Keratinocyte (primary cell): Measurements from ENCODE around the gene IDH3B. TPM values are rescaled to one million over a fixed set of nuclear protein-coding genes. Genes with fewer than 3 reads are reported as not detected.

Experiments used
- DNase-seq: peaks from one replicate; pipeline ENCODE4 v3.0.0-alpha.2; 2011; ENCODE audit warnings: low read depth, missing footprints, low spot score
- FAIRE-seq: peaks from 2 replicates; lab custom pipeline; 2011; peaks lifted over from hg19 to GRCh38; lab: Jason Lieb, UNC
- H2AFZ ChIP-seq: 2 replicates; pipeline ENCODE4 v1.6.0; 2012; ENCODE audit warnings: low read length, control low read depth, inconsistent platforms; ENCODE audit not compliant: control insufficient read depth
- H3K27ac ChIP-seq: 2 replicates; pipeline ENCODE4 v1.5.1; 2011; ENCODE audit warnings: low read length; ENCODE audit not compliant: control insufficient read depth, insufficient read depth
- H3K27me3 ChIP-seq: 3 replicates; pipeline ENCODE4 v1.6.0; 2011; ENCODE audit warnings: low read length; ENCODE audit not compliant: control insufficient read depth, insufficient read depth; ENCODE audit errors: extremely low read depth
- H3K36me3 ChIP-seq, 2 experiments: 2 replicates in 1 of 2; 3 replicates in 1 of 2; pipeline ENCODE4 v1.5.1; 2011; ENCODE audit warnings: low read length in 2 of 2, mild to moderate bottlenecking in 1 of 2; ENCODE audit not compliant: control insufficient read depth in 2 of 2, insufficient read depth in 2 of 2; ENCODE audit errors: extremely low read depth in 1 of 2
- H3K4me1 ChIP-seq: 3 replicates; pipeline ENCODE4 v1.5.1; 2011; ENCODE audit warnings: low read length; ENCODE audit not compliant: control insufficient read depth, insufficient read depth; ENCODE audit errors: extremely low read depth
- H3K4me2 ChIP-seq: 3 replicates; pipeline ENCODE4 v1.6.0; 2011; ENCODE audit warnings: low read depth, low read length; ENCODE audit not compliant: control insufficient read depth, insufficient read depth; ENCODE audit errors: extremely low read depth
- H3K4me3 ChIP-seq, 3 experiments: fragments of 200-600 bp in 1 of 3; sonication (generic) in 1 of 3; 2 replicates in 2 of 3; 3 replicates in 1 of 3; pipeline ENCODE4 v1.5.1; 2011 to 2016; ENCODE audit warnings: low read length in 3 of 3, mild to moderate bottlenecking in 3 of 3, control low read depth in 2 of 3, inconsistent platforms in 1 of 3, low read depth in 1 of 3, mixed read lengths in 1 of 3, mixed run types in 1 of 3, moderate library complexity in 1 of 3; ENCODE audit not compliant: control insufficient read depth in 2 of 3, insufficient read depth in 2 of 3; ENCODE audit errors: extremely low read depth in 1 of 3
- H3K79me2 ChIP-seq: 2 replicates; pipeline ENCODE4 v1.6.0; 2012; ENCODE audit warnings: low read length; ENCODE audit not compliant: control insufficient read depth, insufficient read depth
- H3K9ac ChIP-seq: 3 replicates; pipeline ENCODE4 v1.6.0; 2011; ENCODE audit warnings: low read length; ENCODE audit not compliant: control insufficient read depth, insufficient read depth; ENCODE audit errors: extremely low read depth
- H3K9me1 ChIP-seq: 3 replicates; pipeline ENCODE4 v1.6.0; 2011; ENCODE audit warnings: low read length; ENCODE audit not compliant: control insufficient read depth, insufficient read depth; ENCODE audit errors: extremely low read depth
- H3K9me3 ChIP-seq: 2 replicates; pipeline ENCODE4 v1.5.1; 2012; ENCODE audit warnings: low read depth, low read length; ENCODE audit not compliant: control insufficient read depth
- H4K20me1 ChIP-seq: 3 replicates; pipeline ENCODE4 v1.6.0; 2011; ENCODE audit warnings: low read length; ENCODE audit not compliant: control insufficient read depth, insufficient read depth; ENCODE audit errors: extremely low read depth
- EZH2 ChIP-seq: IDR thresholded peaks from one replicate; pipeline ENCODE4 v1.6.1; 2012; ENCODE audit warnings: inconsistent platforms, mild to moderate bottlenecking, low read length, moderate library complexity
- dilution Hi-C: fragments of 300-500 bp; cut with MboI; formaldehyde crosslinking; loops from one replicate; pipeline ENCODE4 v1.7.0; 2020; ENCODE audit warnings: low sequenced_read_pairs; ENCODE audit not compliant: extremely low pct_ligation_motif_present
- polyA plus RNA-seq, 5 experiments: library from polyadenylated mRNA; depleted of rRNA in 3 of 5; stranded (reverse) in 3 of 5; stranded (forward) in 1 of 5; unstranded in 1 of 5; fragments of >200 nt; gene quantifications; 1 replicate in 1 of 5; 2 replicates in 3 of 5; 3 replicates in 1 of 5; pipeline versions ENCODE4 v1.2.1 to v1.2.3, GENCODE V29; 2011 to 2012; ENCODE audit warnings: missing spikeins in 2 of 5, low read depth in 1 of 5, low replicate concordance in 1 of 5
- TF ChIP-seq, protein P1 (sequence below), 3 experiments: IDR thresholded peaks in 1 of 3; conservative IDR thresholded peaks in 1 of 3; optimal IDR thresholded peaks in 1 of 3; 2 replicates in 2 of 3; 3 replicates in 1 of 3; pipeline versions ENCODE3 to v1.5.1; 2011; ENCODE audit warnings: low read length in 3 of 3, mild to moderate bottlenecking in 3 of 3, moderate library complexity in 2 of 3, control low read depth in 1 of 3, inconsistent platforms in 1 of 3; ENCODE audit not compliant: insufficient read depth in 2 of 3; ENCODE audit errors: extremely low read depth in 1 of 3

The IDH3B gene
- polyA plus RNA-seq, 1 donor (not counting 4 experiments of a cell fraction or from before 2014, with no cell fraction given), result 131 TPM

DNA sequence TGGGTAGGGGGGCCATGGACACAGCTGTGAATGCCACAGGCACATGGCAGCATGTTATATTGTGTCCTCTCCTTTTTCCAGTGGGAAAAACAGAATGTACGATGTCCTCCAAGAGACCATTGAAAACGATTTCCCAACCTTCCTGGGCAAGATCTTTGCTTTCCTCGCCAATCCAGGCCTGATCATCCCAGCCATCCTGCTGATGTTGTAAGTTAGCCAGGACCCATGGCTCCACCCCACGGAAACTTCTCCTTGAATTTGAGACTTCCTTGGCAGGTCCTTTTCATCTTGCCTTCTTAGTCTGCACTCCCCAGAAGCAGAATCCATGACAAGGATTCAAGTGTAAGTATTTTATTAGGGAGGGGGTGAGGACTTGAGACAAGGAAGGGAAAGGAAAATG lies 39.8 kb downstream of the IDH3B start:
- Histone ChIP-seq H3K27ac (no peak overlapping the region), H3K9me1 (no peaks in the 10 kb centered on the region), H2AFZ (no peak overlapping the region), H3K79me2 (no peaks in the 10 kb centered on the region), H4K20me1 (no peaks in the 10 kb centered on the region), H3K9ac (no peak overlapping the region), H3K9me3 (peaks cover 11% of the 10 kb centered on the region), H3K27me3 (peaks cover 3% of the 10 kb centered on the region), H3K4me1 (peaks cover 6% of the 10 kb centered on the region), H3K4me3 (no peak overlapping the region), H3K4me2 (no peak overlapping the region), H3K36me3 (no peaks in the 10 kb centered on the region)
- TF ChIP-seq, protein P1, sequence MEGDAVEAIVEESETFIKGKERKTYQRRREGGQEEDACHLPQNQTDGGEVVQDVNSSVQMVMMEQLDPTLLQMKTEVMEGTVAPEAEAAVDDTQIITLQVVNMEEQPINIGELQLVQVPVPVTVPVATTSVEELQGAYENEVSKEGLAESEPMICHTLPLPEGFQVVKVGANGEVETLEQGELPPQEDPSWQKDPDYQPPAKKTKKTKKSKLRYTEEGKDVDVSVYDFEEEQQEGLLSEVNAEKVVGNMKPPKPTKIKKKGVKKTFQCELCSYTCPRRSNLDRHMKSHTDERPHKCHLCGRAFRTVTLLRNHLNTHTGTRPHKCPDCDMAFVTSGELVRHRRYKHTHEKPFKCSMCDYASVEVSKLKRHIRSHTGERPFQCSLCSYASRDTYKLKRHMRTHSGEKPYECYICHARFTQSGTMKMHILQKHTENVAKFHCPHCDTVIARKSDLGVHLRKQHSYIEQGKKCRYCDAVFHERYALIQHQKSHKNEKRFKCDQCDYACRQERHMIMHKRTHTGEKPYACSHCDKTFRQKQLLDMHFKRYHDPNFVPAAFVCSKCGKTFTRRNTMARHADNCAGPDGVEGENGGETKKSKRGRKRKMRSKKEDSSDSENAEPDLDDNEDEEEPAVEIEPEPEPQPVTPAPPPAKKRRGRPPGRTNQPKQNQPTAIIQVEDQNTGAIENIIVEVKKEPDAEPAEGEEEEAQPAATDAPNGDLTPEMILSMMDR (optimal IDR thresholded peaks at IDR 0.05 in 1 of 3, IDR thresholded peaks at IDR 0.05 in 1 of 3, conservative IDR thresholded peaks at IDR 0.05 in 1 of 3; ENCODE audit: extremely low read depth in 1 of 3, insufficient read depth in 2 of 3, low read length in 3 of 3), result no peak
- no peak for TF ChIP-seq EZH2
- DNase-seq (no peak), FAIRE-seq (no peak)
- dilution Hi-C loops, result no loop called here

DNA sequence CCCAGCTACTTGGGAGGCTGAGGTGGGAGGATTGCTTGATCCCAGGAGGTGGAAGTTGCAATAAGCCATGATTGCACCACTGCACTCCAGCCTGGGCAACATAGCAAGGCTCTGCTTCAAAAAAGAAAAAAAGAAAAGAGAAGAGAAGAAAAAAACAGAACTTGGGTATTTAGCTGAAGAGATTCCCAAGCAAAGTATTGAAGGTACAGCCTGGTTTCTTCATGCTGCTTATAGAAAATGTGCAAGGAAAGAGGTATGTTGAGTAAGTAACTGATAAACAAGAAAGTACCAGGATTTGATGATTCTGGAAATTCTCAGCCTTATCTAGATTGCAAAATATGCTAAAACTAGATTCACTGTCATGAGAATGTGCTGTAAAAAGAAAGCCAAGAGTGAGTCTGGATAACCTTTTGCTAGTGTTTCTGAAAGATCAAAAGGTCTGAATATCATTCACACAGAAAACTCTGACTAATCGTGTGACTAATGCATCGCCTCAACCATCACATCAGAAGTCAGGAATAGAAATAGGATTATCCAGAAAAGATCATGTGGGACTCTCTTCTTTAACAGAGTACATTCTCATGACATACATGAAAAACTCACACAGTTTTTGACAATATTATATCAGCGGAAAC lies 43.9 kb downstream of the IDH3B start:
- H3K4me2 ChIP-seq, result no peak overlapping the region
- DNase-seq, result no peak
- peak; percentile 63 for FAIRE-seq
- H2AFZ ChIP-seq, result no peak overlapping the region
- peaks cover 3% of the 10 kb centered on the region for H3K27me3 ChIP-seq
- TF ChIP-seq, protein P1 (optimal IDR thresholded peaks at IDR 0.05 in 1 of 3, IDR thresholded peaks at IDR 0.05 in 1 of 3, conservative IDR thresholded peaks at IDR 0.05 in 1 of 3; ENCODE audit: extremely low read depth in 1 of 3, insufficient read depth in 2 of 3, low read length in 3 of 3), result no peak
- TF ChIP-seq EZH2, result no peak
- H3K36me3 ChIP-seq, result no peaks in the 10 kb centered on the region
- no peak overlapping the region for H3K9ac ChIP-seq
- no peaks in the 10 kb centered on the region for H3K9me1 ChIP-seq
- no peak overlapping the region for H3K27ac ChIP-seq
- no peaks in the 10 kb centered on the region for H4K20me1 ChIP-seq
- H3K9me3 ChIP-seq, result peaks cover 5% of the 10 kb centered on the region
- no peak overlapping the region for H3K4me3 ChIP-seq
- H3K4me1 ChIP-seq, result no peaks in the 10 kb centered on the region
- dilution Hi-C loops, result no loop called here
- H3K79me2 ChIP-seq, result no peaks in the 10 kb centered on the region
